GM10248 (cell line): ENCODE data around the gene ELOVL2.

Experiments used
- CTCF ChIA-PET: fragments of 300-600 bp; sonication (Branson Sonifier 250); formaldehyde crosslinking; extraction: SDS; loops from one replicate; lab custom pipeline; 2021; ENCODE audit warnings: antibody characterized with exemption; lab: Yijun Ruan, JAX
- POLR2A ChIA-PET: fragments of 350-650 bp; sonication (Branson Sonifier 250); formaldehyde crosslinking; extraction: SDS; loops from one replicate; lab custom pipeline; 2020; ENCODE audit warnings: antibody characterized with exemption; lab: Yijun Ruan, JAX
- DNase-seq: peaks from one replicate; pipeline ENCODE4 v3.0.0; 2012; ENCODE audit errors: extremely low spot score
- TF ChIP-seq, protein P1 (sequence below): IDR thresholded peaks from 2 replicates; pipeline ENCODE4 v1.5.1; 2012; ENCODE audit warnings: mild to moderate bottlenecking, low read depth; ENCODE audit errors: extremely low read depth, missing control alignments, control extremely low read depth

Gene ELOVL2

GRCh38 chr6:10970731-10971130 is 73.4 kb downstream of the ELOVL2 start:
- CTCF ChIA-PET = no interaction called here

DNA sequence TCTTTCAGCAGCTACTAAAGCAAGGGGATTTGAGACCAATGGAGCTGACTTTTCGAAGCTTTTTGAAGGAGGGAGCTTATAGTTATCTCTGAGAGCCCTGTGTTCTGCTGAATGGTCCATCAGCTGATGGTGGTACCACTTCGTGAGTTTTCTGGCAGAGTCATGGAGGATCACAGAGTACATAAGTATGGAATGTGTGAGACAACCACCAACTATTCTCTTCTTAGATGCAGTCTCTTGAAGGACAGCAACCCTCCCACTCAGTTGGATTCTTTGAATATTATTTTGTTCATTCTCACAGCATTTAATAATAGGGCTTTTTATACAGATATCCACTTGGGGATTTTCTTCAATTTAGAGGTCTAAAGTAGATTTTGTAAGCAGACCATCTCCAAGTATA is 75.3 kb downstream of the ELOVL2 start:
- DNase-seq = no peak
- ChIA-PET CTCF (interaction anchor here (1.2 to 3.8 kb wide), 3 partner anchors 11 to 19 kb away, joined by 3 to 17 read pairs (median 4); no protein-coding TSS in a partner anchor), POLR2A (no interaction called here)
- TF ChIP-seq, protein P1, sequence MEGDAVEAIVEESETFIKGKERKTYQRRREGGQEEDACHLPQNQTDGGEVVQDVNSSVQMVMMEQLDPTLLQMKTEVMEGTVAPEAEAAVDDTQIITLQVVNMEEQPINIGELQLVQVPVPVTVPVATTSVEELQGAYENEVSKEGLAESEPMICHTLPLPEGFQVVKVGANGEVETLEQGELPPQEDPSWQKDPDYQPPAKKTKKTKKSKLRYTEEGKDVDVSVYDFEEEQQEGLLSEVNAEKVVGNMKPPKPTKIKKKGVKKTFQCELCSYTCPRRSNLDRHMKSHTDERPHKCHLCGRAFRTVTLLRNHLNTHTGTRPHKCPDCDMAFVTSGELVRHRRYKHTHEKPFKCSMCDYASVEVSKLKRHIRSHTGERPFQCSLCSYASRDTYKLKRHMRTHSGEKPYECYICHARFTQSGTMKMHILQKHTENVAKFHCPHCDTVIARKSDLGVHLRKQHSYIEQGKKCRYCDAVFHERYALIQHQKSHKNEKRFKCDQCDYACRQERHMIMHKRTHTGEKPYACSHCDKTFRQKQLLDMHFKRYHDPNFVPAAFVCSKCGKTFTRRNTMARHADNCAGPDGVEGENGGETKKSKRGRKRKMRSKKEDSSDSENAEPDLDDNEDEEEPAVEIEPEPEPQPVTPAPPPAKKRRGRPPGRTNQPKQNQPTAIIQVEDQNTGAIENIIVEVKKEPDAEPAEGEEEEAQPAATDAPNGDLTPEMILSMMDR = no peak

More at GRCh38 chr6:10970731-10971130, 73.4 kb downstream of the ELOVL2 start:
- POLR2A ChIA-PET = no interaction called here
- DNase-seq = no peak
- TF ChIP-seq, protein P1 = no peak

DNA sequence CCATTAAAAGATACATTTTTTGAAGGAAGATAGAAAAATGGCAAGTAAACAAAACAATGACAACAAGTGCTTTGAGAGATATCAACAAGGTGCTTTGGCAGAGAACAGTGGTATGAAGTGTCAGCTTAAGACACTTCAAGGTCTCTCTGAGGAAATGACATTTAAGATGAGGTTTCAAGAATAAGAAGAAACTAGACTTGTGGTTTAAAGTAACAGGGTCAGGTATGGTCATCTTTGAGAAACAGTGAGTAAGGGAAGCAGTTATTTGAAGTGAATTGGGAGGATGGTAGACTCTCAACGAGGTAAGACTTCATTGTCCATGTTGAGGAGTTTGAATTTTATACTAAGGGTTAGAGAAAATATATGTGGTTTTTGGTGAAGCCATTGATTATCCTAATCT is 79.4 kb downstream of the ELOVL2 start:
- peak; percentile 40 for DNase-seq
- POLR2A ChIA-PET = no interaction called here
- TF ChIP-seq, protein P1 = no peak
- CTCF ChIA-PET = no interaction called here

GRCh38 chr6:10963113-10963512 is 81.0 kb downstream of the ELOVL2 start:
- TF ChIP-seq, protein P1 = no peak
- ChIA-PET POLR2A (no interaction called here), CTCF (interaction anchor here (1.2 to 1.5 kb wide), 2 partner anchors 9 to 106 kb away, joined by 4 to 8 read pairs; no protein-coding TSS in a partner anchor)
- no peak for DNase-seq

DNA sequence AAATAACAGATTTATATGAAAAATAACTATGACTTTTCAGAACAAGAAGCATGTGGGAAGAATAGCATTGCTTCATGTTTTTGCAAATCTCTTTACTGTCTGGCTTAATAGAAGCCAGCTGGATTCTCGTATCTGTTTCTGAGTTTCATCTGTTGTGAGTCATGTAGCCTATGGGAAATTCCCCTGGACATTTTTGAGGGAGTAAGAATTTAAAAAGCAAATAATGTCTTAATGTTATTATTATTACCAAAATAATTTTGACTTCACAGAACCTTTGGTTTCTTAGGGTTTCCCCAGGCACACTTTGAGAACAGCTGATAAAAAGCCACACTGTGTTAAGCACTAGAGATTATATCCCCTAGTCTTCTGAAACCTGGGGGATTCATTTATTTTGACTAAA is 81.4 kb downstream of the ELOVL2 start:
- no peak for DNase-seq
- CTCF ChIA-PET = interaction anchor here (1.2 to 1.5 kb wide), 3 partner anchors 8 to 106 kb away, joined by 3 to 8 read pairs (median 4); no protein-coding TSS in a partner anchor
- TF ChIP-seq, protein P1 = no peak
- POLR2A ChIA-PET = no interaction called here

GRCh38 chr6:10961837-10962236 is 82.3 kb downstream of the ELOVL2 start:
- TF ChIP-seq, protein P1 = no peak
- CTCF ChIA-PET = interaction anchor here (1.0 to 1.2 kb wide), 3 partner anchors 10 to 107 kb away, joined by 3 to 4 read pairs (median 3); no protein-coding TSS in a partner anchor
- POLR2A ChIA-PET = no interaction called here
- no peak for DNase-seq
